C4-2B (cell line): ENCODE data around the gene TSPAN13.

Source experiments
- H3K27ac ChIP-seq: fragments of 450-650 bp; 2 replicates; pipeline ENCODE4 v1.5.1; 2017
- ZFX ChIP-seq: fragments of 450-650 bp; IDR thresholded peaks from 2 replicates; pipeline ENCODE4 v1.6.1; 2017
- TF ChIP-seq, protein P1 (sequence below): fragments of 450-650 bp; conservative IDR thresholded peaks from 2 replicates; pipeline ENCODE4 v1.5.1; 2017; ENCODE audit warnings: mild to moderate bottlenecking

The TSPAN13 gene

DNA sequence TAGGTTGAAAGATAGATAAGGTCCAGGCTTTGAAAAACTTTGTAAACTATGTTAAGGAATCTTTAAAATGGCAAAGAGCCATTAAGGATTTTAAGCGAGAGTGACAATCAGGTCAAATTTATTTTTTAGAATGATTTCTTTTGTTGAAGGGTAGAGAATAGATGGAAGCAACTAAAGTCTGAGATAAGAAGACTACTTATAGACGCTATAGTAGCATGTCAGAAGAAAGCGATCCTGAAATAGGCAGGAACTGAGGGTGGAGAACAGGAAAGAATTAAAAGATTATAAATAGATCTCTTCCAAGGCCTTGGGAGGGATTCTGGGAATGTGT is 13.0 kb upstream of the TSPAN13 start:
- no peak overlapping the region for H3K27ac ChIP-seq

DNA sequence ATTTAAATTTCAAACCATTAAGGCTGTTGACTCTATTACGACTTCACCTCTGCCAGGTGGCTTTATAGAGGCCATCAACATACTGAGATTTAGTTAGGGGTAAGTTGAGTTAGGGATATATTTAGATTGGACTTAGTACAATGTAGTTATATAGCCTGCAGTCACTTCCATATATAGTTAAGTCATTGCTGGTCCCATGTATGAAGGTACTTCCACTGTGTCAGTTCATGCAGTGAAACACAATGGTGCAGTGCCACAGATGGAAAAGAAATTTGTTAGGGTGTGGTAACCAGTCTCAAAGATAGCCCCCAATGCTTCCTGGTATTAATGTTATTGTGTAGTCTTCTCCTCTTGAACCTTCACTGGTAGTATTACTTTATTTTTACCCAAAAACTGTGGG is 12.6 kb upstream of the TSPAN13 start:
- TF ChIP-seq, protein P1, sequence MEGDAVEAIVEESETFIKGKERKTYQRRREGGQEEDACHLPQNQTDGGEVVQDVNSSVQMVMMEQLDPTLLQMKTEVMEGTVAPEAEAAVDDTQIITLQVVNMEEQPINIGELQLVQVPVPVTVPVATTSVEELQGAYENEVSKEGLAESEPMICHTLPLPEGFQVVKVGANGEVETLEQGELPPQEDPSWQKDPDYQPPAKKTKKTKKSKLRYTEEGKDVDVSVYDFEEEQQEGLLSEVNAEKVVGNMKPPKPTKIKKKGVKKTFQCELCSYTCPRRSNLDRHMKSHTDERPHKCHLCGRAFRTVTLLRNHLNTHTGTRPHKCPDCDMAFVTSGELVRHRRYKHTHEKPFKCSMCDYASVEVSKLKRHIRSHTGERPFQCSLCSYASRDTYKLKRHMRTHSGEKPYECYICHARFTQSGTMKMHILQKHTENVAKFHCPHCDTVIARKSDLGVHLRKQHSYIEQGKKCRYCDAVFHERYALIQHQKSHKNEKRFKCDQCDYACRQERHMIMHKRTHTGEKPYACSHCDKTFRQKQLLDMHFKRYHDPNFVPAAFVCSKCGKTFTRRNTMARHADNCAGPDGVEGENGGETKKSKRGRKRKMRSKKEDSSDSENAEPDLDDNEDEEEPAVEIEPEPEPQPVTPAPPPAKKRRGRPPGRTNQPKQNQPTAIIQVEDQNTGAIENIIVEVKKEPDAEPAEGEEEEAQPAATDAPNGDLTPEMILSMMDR, result no peak
- no peak for TF ChIP-seq ZFX
- H3K27ac ChIP-seq, result no peak overlapping the region

More for the DNA sequence above, 13.0 kb upstream of the TSPAN13 start:
- TF ChIP-seq, protein P1, result no peak
- TF ChIP-seq ZFX, result no peak

- TF ChIP-seq ZFX, result no peak
- TF ChIP-seq, protein P1, result no peak
- peak overlapping the region; percentile 5; the same call in 1 of the 2 replicates for H3K27ac ChIP-seq
Measured at GRCh38 chr7:16741676-16742075, 11.9 kb upstream of the TSPAN13 start.

- TF ChIP-seq, protein P1, result no peak
- TF ChIP-seq ZFX, result no peak
- no peak overlapping the region for H3K27ac ChIP-seq
Measured at GRCh38 chr7:16742547-16742946, 11.0 kb upstream of the TSPAN13 start.

DNA sequence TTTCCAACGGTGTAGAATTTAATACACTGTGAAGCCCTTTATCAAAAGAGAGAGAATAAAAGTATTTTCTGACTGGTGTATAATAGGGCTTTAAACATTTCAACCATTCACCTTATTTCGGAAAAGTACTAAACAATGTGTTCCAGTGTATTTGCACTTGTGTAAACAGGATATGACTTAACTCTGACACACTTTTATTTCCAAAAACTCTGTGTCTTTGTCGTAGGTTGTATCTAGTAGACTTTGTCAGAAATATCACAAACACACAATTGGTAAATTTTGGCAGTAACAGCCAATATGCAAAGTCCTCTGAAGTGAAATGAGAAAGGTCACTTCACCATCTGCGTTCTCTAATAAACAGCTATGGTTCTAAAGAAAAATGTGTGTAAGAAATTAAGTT is 10.3 kb upstream of the TSPAN13 start:
- TF ChIP-seq, protein P1, result no peak
- no peak for TF ChIP-seq ZFX
- H3K27ac ChIP-seq, result no peak overlapping the region

- TF ChIP-seq, protein P1, result no peak; the same call in 1 of the 2 replicates
- TF ChIP-seq ZFX, result no peak
- peak overlapping the region; percentile 26 for H3K27ac ChIP-seq
Measured at GRCh38 chr7:16744518-16745250, 8.9 kb upstream of the TSPAN13 start.

DNA sequence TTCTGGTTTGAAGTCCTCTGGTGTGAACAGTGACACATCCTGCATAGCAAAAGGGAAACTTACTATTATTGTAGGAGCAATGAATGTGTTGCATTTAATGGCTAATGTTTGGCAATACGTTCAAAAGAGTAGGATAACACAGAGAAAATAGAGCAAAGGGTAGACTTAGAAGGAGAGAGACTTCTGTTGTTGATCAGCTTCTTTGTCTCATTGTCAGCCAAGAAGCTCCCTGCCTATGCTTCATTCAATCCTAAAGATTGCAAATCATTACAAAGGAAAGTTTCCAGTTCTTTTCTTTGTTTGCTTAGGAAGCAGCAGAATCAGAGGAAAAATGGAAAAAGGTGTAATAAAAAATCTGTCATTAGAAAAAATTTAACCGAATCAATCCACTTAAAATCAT is 7.9 kb upstream of the TSPAN13 start:
- H3K27ac ChIP-seq, result no peak overlapping the region
- TF ChIP-seq, protein P1, result no peak
- TF ChIP-seq ZFX, result no peak
